K562 (cell line): ENCODE results near the gene COQ4. TPM values are rescaled to one million over a fixed set of nuclear protein-coding genes. Genes with fewer than 3 reads are reported as not detected.
A peak's percentile ranks its signal among the peaks of the same experiment; 100 is the strongest.
"Not testable (repeated sequence)": the region's sequence is repeated elsewhere in the genome, so short reads cannot be mapped to it uniquely, and the experiment has no call there.

Experiments used
- ATAC-seq: fragments of 200-7000 bp; cut with Tn5 transposase; 3 replicates; pipeline ENCODE4 v1.9.1; 2020; ENCODE audit warnings: moderate library complexity
- BruUV-seq: library from RNA; stranded (reverse); fragments of 400-500 nt; replicated peaks from 2 replicates; lab custom pipeline; 2021; lab: Mats Ljungman, UMichigan
- CTCF ChIA-PET: fragments of 300-600 bp; formaldehyde crosslinking; extraction: SDS; loops from one replicate; lab custom pipeline; 2021; ENCODE audit warnings: low intra/inter-chr PET ratio; lab: Yijun Ruan, JAX
- POLR2A ChIA-PET: fragments of 300-600, 350-650 bp; sonication (Branson Sonifier 250); formaldehyde crosslinking; extraction: SDS; loops from one replicate; lab custom pipeline; 2021; ENCODE audit warnings: antibody characterized with exemption, inconsistent platforms; lab: Yijun Ruan, JAX
- DNase-seq, 4 experiments: peaks; one replicate each; pipeline versions ENCODE4 v3.0.0 to v3.0.0-alpha.2; 2011 to 2018; ENCODE audit warnings: low spot score in 3 of 4, mixed read lengths in 3 of 4; ENCODE audit errors: extremely low read depth in 1 of 4
- FAIRE-seq: peaks from 2 replicates; lab custom pipeline; 2011; peaks lifted over from hg19 to GRCh38; lab: Jason Lieb, UNC
- H2AFZ ChIP-seq: 2 replicates; pipeline ENCODE4 v1.6.0; 2011; ENCODE audit warnings: low read depth, low read length, control low read depth, inconsistent platforms
- H3K27ac ChIP-seq: fragments of 200-600 bp; 3 replicates; pipeline ENCODE4 v1.8.0; 2011; ENCODE audit warnings: low read depth, mild to moderate bottlenecking, control low read depth, inconsistent platforms, low read length, moderate library complexity, mixed read lengths; ENCODE audit errors: extremely low read depth
- H3K27me3 ChIP-seq, 2 experiments: fragments of 300-600 bp in 1 of 2; 2 replicates in 1 of 2; 3 replicates in 1 of 2; pipeline versions ENCODE4 v1.6.0 to v1.8.0; 2011; ENCODE audit warnings: inconsistent platforms in 2 of 2, low read length in 2 of 2, mild to moderate bottlenecking in 1 of 2, mixed read lengths in 1 of 2, moderate library complexity in 1 of 2; ENCODE audit not compliant: control insufficient read depth in 2 of 2, insufficient read depth in 2 of 2
- H3K36me3 ChIP-seq: fragments of 300-600 bp; 3 replicates; pipeline ENCODE4 v1.8.0; 2011; ENCODE audit warnings: mild to moderate bottlenecking, low read length, inconsistent platforms; ENCODE audit not compliant: control insufficient read depth, insufficient read depth
- H3K4me1 ChIP-seq, 2 experiments: fragments of 200-600 bp in 1 of 2; replicated peaks in 1 of 2; 2 replicates in 1 of 2; 3 replicates in 1 of 2; pipeline versions ENCODE4 v1.5.1 to v1.8.0; 2011; ENCODE audit warnings: inconsistent platforms in 2 of 2, low read length in 2 of 2, mild to moderate bottlenecking in 1 of 2, mixed read lengths in 1 of 2, moderate library complexity in 1 of 2; ENCODE audit not compliant: control insufficient read depth in 2 of 2, insufficient read depth in 2 of 2
- H3K4me2 ChIP-seq: 2 replicates; pipeline ENCODE4 v1.6.1; 2011; ENCODE audit warnings: low read length, control low read depth, inconsistent platforms, mixed read lengths; ENCODE audit not compliant: insufficient read depth
- H3K4me3 ChIP-seq: fragments of 200-600 bp; sonication (generic), shearing (Covaris generic); 2 replicates; pipeline ENCODE4 v1.5.1; 2016; ENCODE audit warnings: control low read depth, inconsistent platforms
- H3K79me2 ChIP-seq: fragments of 200-600 bp; 3 replicates; pipeline ENCODE4 v1.8.0; 2011; ENCODE audit warnings: low read length, inconsistent platforms; ENCODE audit not compliant: control insufficient read depth, insufficient read depth
- H3K9ac ChIP-seq, 2 experiments: 2 replicates each; pipeline versions ENCODE4 v1.6.0 to v1.6.1; 2011; ENCODE audit warnings: low read depth in 2 of 2, low read length in 2 of 2, control low read depth in 1 of 2, inconsistent platforms in 1 of 2, mild to moderate bottlenecking in 1 of 2, mixed read lengths in 1 of 2; ENCODE audit not compliant: insufficient read depth in 1 of 2
- H3K9me1 ChIP-seq: one replicate; pipeline ENCODE4 v1.6.0; 2011; ENCODE audit warnings: inconsistent platforms, mild to moderate bottlenecking, low read length, moderate library complexity; ENCODE audit not compliant: control insufficient read depth, insufficient read depth
- H3K9me3 ChIP-seq: replicated peaks from 2 replicates; pipeline ENCODE4 v1.5.1; 2011; ENCODE audit warnings: low read depth, low read length, inconsistent platforms; ENCODE audit not compliant: control insufficient read depth, insufficient read depth
- H4K20me1 ChIP-seq: replicated peaks from 2 replicates; pipeline ENCODE4 v1.6.1; 2011; ENCODE audit warnings: low read length, inconsistent platforms, mixed read lengths; ENCODE audit not compliant: control insufficient read depth, insufficient read depth
- BCOR ChIP-seq: fragments of 450-650 bp; IDR thresholded peaks from 2 replicates; pipeline ENCODE4 v1.6.1; 2016
- HNRNPLL ChIP-seq: fragments of 200-400 bp; formaldehyde crosslinking; IDR thresholded peaks from 2 replicates; pipeline ENCODE4 v1.6.1; 2017; ENCODE audit warnings: low read length, low read depth, mild to moderate bottlenecking; ENCODE audit not compliant: poor library complexity, severe bottlenecking
- NKRF ChIP-seq: fragments of 450-650 bp; IDR thresholded peaks from 2 replicates; pipeline ENCODE4 v1.6.1; 2016; ENCODE audit warnings: borderline replicate concordance
- TFE3 ChIP-seq: fragments of 450-650 bp; formaldehyde crosslinking; IDR thresholded peaks from 2 replicates; pipeline ENCODE4 v1.4.0; 2020; ENCODE audit warnings: mild to moderate bottlenecking, mixed read lengths
- THRB ChIP-seq: fragments of 450-650 bp; formaldehyde crosslinking; conservative IDR thresholded peaks from 2 replicates; pipeline ENCODE4 v1.4.0; 2022; ENCODE audit warnings: mild to moderate bottlenecking, missing genetic modification characterization
- ZNF121 ChIP-seq: sonication (generic); formaldehyde crosslinking; conservative IDR thresholded peaks from 2 replicates; pipeline ENCODE4 v1.8.0; 2022; ENCODE audit warnings: missing genetic modification reagents
- ZNF609 ChIP-seq: sonication (generic); formaldehyde crosslinking; IDR thresholded peaks from 2 replicates; pipeline ENCODE4 v1.8.1; 2023; ENCODE audit warnings: missing genetic modification reagents, mild to moderate bottlenecking, borderline replicate concordance
- WGBS: fragments of 100-300 bp; shearing (Covaris generic); methylation state at CpG from one replicate; pipeline ENCODE4 v1.1.6; 2016; ENCODE audit warnings: low coverage, mixed read lengths; ENCODE audit not compliant: insufficient coverage; ENCODE audit errors: missing lambda C conversion rate; 5-methylcytosine and 5-hydroxymethylcytosine counted together
- in situ Hi-C: fragments of 300-500 bp; cut with MboI; formaldehyde crosslinking; loops from 4 replicates; pipeline ENCODE4 v1.15.0; 2018; ENCODE audit warnings: inconsistent platforms, mixed read lengths
- intact Hi-C: fragments of 100-400 bp; cut with micrococcal nuclease; formaldehyde crosslinking; loops from 2 replicates; pipeline ENCODE4 v1.14.2; 2022
- polyA plus RNA-seq, 8 experiments: library from polyadenylated mRNA; depleted of rRNA in 4 of 8; stranded (reverse) in 5 of 8; unstranded in 3 of 8; fragments of >200 nt; fragmentation: Nextera tagmentation in 2 of 8; fragmentation: Illumina TruSeq in 1 of 8; extraction: Ambion mirVana in 2 of 8; extraction: Trizol in 1 of 8; gene quantifications; 2 replicates each; pipeline versions ENCODE4 v1.2.1 to v1.2.3, GENCODE V29; 2011 to 2014; ENCODE audit warnings: inconsistent platforms in 1 of 8, missing spikeins in 1 of 8
- total RNA-seq, 7 experiments: library from RNA; depleted of rRNA in 6 of 7; stranded (reverse); fragments of >200 nt in 6 of 7; fragmentation: Illumina TruSeq in 2 of 7; extraction: Trizol in 2 of 7; gene quantifications; 2 replicates each; pipeline versions ENCODE4 v1.2.1 to v1.2.3, GENCODE V29; 2011 to 2021; ENCODE audit warnings: low replicate concordance in 1 of 7

COQ4 gene
- total and polyA plus RNA-seq, 9 of the 15 experiments (the other 6 are each of a cell fraction or from before 2014, with no cell fraction given) = 9.1 to 135 (median 67.2) TPM

GRCh38 chr9:128338852-128339614, 16.4 kb downstream of the COQ4 start:
- H2AFZ ChIP-seq, H3K27ac ChIP-seq, in situ Hi-C loops, H4K20me1 ChIP-seq, H3K9me1 ChIP-seq, CTCF ChIA-PET, H3K9me3 ChIP-seq, BruUV-seq, H3K4me2 ChIP-seq, H3K9ac ChIP-seq, FAIRE-seq, ATAC-seq, intact Hi-C loops, H3K27me3 ChIP-seq, H3K4me3 ChIP-seq: not testable (repeated sequence)
- 80% methylated on average over 14 of the region's 15 CpGs for WGBS
- peaks cover 46% of the 10 kb centered on the region for H3K36me3 ChIP-seq
- POLR2A ChIA-PET = interaction anchor here (0.6 to 6.4 kb wide), 9 partner anchors 11 to 1337 kb away, joined by 3 to 51 read pairs (median 3); partner anchors contain the start of gene COQ4
- TF ChIP-seq BCOR = 0 out of 2 replicates have a peak, but pooled peaks have one; percentile 18
- peak; percentile 23 for TF ChIP-seq HNRNPLL
- 0 out of 2 replicates have a peak, but pooled peaks have one; percentile 38 for TF ChIP-seq THRB (CRISPR knock-in tag)
- peak; percentile 60; the same call in 1 of the 2 replicates for TF ChIP-seq ZNF609 (CRISPR knock-in tag)
- peak; percentile 79 for TF ChIP-seq TFE3
- TF ChIP-seq NKRF = 0 out of 2 replicates have a peak, but pooled peaks have one; percentile 13
- TF ChIP-seq ZNF121 (CRISPR knock-in tag) = peak; percentile 79
- peaks cover 10 to 19% of the 10 kb centered on the region in 2 experiments; a peak in 4 of 5 replicates for H3K4me1 ChIP-seq
- peaks cover 17% of the 10 kb centered on the region for H3K79me2 ChIP-seq
- DNase-seq = peak in 1 of 4 experiments; percentile 15
